ENCODE data around the gene MPPE1.

MPPE1 gene

GRCh38 chr18:11868230-11868629, 39.9 kb downstream of the MPPE1 start:
- DNase-seq (ENCODE audit: low spot score): no peak

GRCh38 chr18:11866764-11867163, 41.4 kb downstream of the MPPE1 start:
- DNase-seq (ENCODE audit: low spot score): no peak
- no peak for TF ChIP-seq CTCF (IDR thresholded peaks at IDR 0.05)
- Histone ChIP-seq H3K4me3 (no peak overlapping the region), H3K27ac (no peak overlapping the region)

More at GRCh38 chr18:11868230-11868629, 39.9 kb downstream of the MPPE1 start:
- no peak overlapping the region for H3K27ac ChIP-seq
- H3K4me3 ChIP-seq: no peak overlapping the region
- no peak for TF ChIP-seq CTCF (IDR thresholded peaks at IDR 0.05)

- no peak overlapping the region for H3K4me3 ChIP-seq
- H3K27ac ChIP-seq: no peak overlapping the region
- DNase-seq (ENCODE audit: low spot score): no peak
- TF ChIP-seq CTCF (IDR thresholded peaks at IDR 0.05): no peak
Measured at GRCh38 chr18:11866329-11866728, 41.8 kb downstream of the MPPE1 start.

GRCh38 chr18:11865071-11865470, 43.0 kb downstream of the MPPE1 start:
- TF ChIP-seq CTCF (IDR thresholded peaks at IDR 0.05): no peak
- H3K4me3 ChIP-seq: no peak overlapping the region
- no peak for DNase-seq (ENCODE audit: low spot score)
- no peak overlapping the region for H3K27ac ChIP-seq

- TF ChIP-seq CTCF (IDR thresholded peaks at IDR 0.05): no peak
Measured at GRCh38 chr18:11864471-11864870, 43.6 kb downstream of the MPPE1 start.

GRCh38 chr18:11862468-11863137, 45.5 kb downstream of the MPPE1 start:
- no peak overlapping the region for H3K27ac ChIP-seq
- no peak for TF ChIP-seq CTCF (IDR thresholded peaks at IDR 0.05)

More at GRCh38 chr18:11864471-11864870, 43.6 kb downstream of the MPPE1 start:
- no peak overlapping the region for H3K4me3 ChIP-seq
- H3K27ac ChIP-seq: no peak overlapping the region
- no peak for DNase-seq (ENCODE audit: low spot score)

GRCh38 chr18:11861583-11862288, 46.4 kb downstream of the MPPE1 start:
- no peak for DNase-seq (ENCODE audit: low spot score)
- Histone ChIP-seq H3K4me3 (no peak overlapping the region), H3K27ac (no peak overlapping the region)
- no peak for TF ChIP-seq CTCF (IDR thresholded peaks at IDR 0.05)

More at GRCh38 chr18:11862468-11863137, 45.5 kb downstream of the MPPE1 start:
- no peak for DNase-seq (ENCODE audit: low spot score)
- no peak overlapping the region for H3K4me3 ChIP-seq

Measured in coronary artery (tissue), 2 donors.